H9 (cell line): ENCODE measurements around the gene UBE2D2. TPM values are rescaled to one million over a fixed set of nuclear protein-coding genes. Genes with fewer than 3 reads are reported as not detected.

Experiments used
- DNase-seq: peaks from one replicate; pipeline ENCODE4 v3.0.0-alpha.2; 2017
- H2AFZ ChIP-seq: one replicate; pipeline ENCODE4 v1.6.1; 2013; ENCODE audit warnings: mild to moderate bottlenecking, low read length, control low read depth, moderate library complexity
- H2AK5ac ChIP-seq: 2 replicates; pipeline ENCODE4 v1.6.1; 2013; ENCODE audit warnings: low read length, control low read depth, mixed read lengths; ENCODE audit not compliant: insufficient read length
- H2BK120ac ChIP-seq: one replicate; pipeline ENCODE4 v1.6.1; 2013; ENCODE audit warnings: low read depth, mild to moderate bottlenecking, low read length, control low read depth, inconsistent platforms; ENCODE audit not compliant: poor library complexity, severe bottlenecking
- H2BK12ac ChIP-seq: 2 replicates; pipeline ENCODE4 v1.6.1; 2013; ENCODE audit warnings: low read length, control low read depth, mixed read lengths, low read depth; ENCODE audit not compliant: insufficient read length
- H2BK15ac ChIP-seq: 2 replicates; pipeline ENCODE4 v1.6.1; 2013; ENCODE audit warnings: low read depth, low read length, control low read depth
- H2BK20ac ChIP-seq: one replicate; pipeline ENCODE4 v1.6.1; 2013; ENCODE audit warnings: low read depth, mild to moderate bottlenecking, low read length, control low read depth, inconsistent platforms; ENCODE audit not compliant: poor library complexity, severe bottlenecking
- H2BK5ac ChIP-seq: 2 replicates; pipeline ENCODE4 v1.6.1; 2013; ENCODE audit warnings: low read length, control low read depth, mixed read lengths; ENCODE audit not compliant: insufficient read length
- H3K14ac ChIP-seq: 2 replicates; pipeline ENCODE4 v1.6.1; 2013; ENCODE audit warnings: low read length, control low read depth; ENCODE audit not compliant: insufficient read depth
- H3K18ac ChIP-seq: 2 replicates; pipeline ENCODE4 v1.6.1; 2013; ENCODE audit warnings: low read depth, mild to moderate bottlenecking, mixed read lengths, low read length, control low read depth; ENCODE audit not compliant: insufficient read length
- H3K23ac ChIP-seq: 2 replicates; pipeline ENCODE4 v1.6.1; 2013; ENCODE audit warnings: low read length, control low read depth, mixed read lengths, low read depth; ENCODE audit not compliant: insufficient read length
- H3K23me2 ChIP-seq: 2 replicates; pipeline ENCODE4 v1.6.1; 2013; ENCODE audit warnings: low read depth, mild to moderate bottlenecking, mixed read lengths, low read length, control low read depth; ENCODE audit not compliant: insufficient read length, poor library complexity, severe bottlenecking
- H3K27ac ChIP-seq: 2 replicates; pipeline ENCODE4 v1.5.1; 2013; ENCODE audit warnings: low read length, control low read depth, mixed read lengths, low read depth; ENCODE audit not compliant: insufficient read length
- H3K27me3 ChIP-seq: 2 replicates; pipeline ENCODE4 v1.6.1; 2013; ENCODE audit warnings: low read length, control low read depth, inconsistent platforms; ENCODE audit not compliant: insufficient read depth
- H3K4ac ChIP-seq: 2 replicates; pipeline ENCODE4 v1.6.1; 2013; ENCODE audit warnings: low read depth, mild to moderate bottlenecking, control low read depth, inconsistent platforms, low read length, moderate library complexity
- H3K4me1 ChIP-seq: 2 replicates; pipeline ENCODE4 v1.6.1; 2013; ENCODE audit warnings: low read length, control low read depth, inconsistent platforms; ENCODE audit not compliant: insufficient read depth
- H3K4me2 ChIP-seq: 2 replicates; pipeline ENCODE4 v1.6.1; 2013; ENCODE audit warnings: low read length, control low read depth, mixed read lengths; ENCODE audit not compliant: insufficient read length, insufficient read depth
- H3K56ac ChIP-seq: 2 replicates; pipeline ENCODE4 v1.6.1; 2013; ENCODE audit warnings: low read depth, mild to moderate bottlenecking, mixed read lengths, low read length, control low read depth; ENCODE audit not compliant: insufficient read length
- H3K79me1 ChIP-seq: 2 replicates; pipeline ENCODE4 v1.6.1; 2013; ENCODE audit warnings: low read depth, mild to moderate bottlenecking, moderate library complexity, low read length, control low read depth, inconsistent platforms; ENCODE audit not compliant: insufficient read depth, poor library complexity, severe bottlenecking
- H3K79me2 ChIP-seq: 2 replicates; pipeline ENCODE4 v1.6.1; 2013; ENCODE audit warnings: low read length, control low read depth, inconsistent platforms; ENCODE audit not compliant: insufficient read depth
- H3K9ac ChIP-seq: 2 replicates; pipeline ENCODE4 v1.6.1; 2013; ENCODE audit warnings: low read length, control low read depth, mixed read lengths; ENCODE audit not compliant: insufficient read length; ENCODE audit errors: extremely low read depth
- H3K9me3 ChIP-seq: one replicate; pipeline ENCODE4 v1.6.1; 2013; ENCODE audit warnings: low read depth, low read length, inconsistent platforms; ENCODE audit not compliant: control insufficient read depth
- H3T11ph ChIP-seq: one replicate; pipeline ENCODE4 v1.6.1; 2013; ENCODE audit warnings: mild to moderate bottlenecking, low read length, control low read depth, inconsistent platforms
- H4K20me1 ChIP-seq: one replicate; pipeline ENCODE4 v1.6.1; 2013; ENCODE audit not compliant: control insufficient read depth, insufficient read length, insufficient read depth
- H4K5ac ChIP-seq: 2 replicates; pipeline ENCODE4 v1.6.1; 2013; ENCODE audit warnings: low read depth, mild to moderate bottlenecking, mixed read lengths, low read length, control low read depth; ENCODE audit not compliant: insufficient read length
- H4K8ac ChIP-seq: replicated peaks from 2 replicates; pipeline ENCODE4 v1.6.1; 2013; ENCODE audit warnings: low read length, control low read depth, mixed read lengths, low read depth; ENCODE audit not compliant: insufficient read length
- H4K91ac ChIP-seq: 2 replicates; pipeline ENCODE4 v1.6.1; 2013; ENCODE audit warnings: low read depth, mild to moderate bottlenecking, moderate library complexity, mixed read lengths, low read length, control low read depth; ENCODE audit not compliant: insufficient read length
- H3K27ac Mint-ChIP-seq, 3 experiments: 2 replicates in 2 of 3; 3 replicates in 1 of 3; pipeline ENCODE4 v1.8.0; 2020 to 2021; ENCODE audit warnings: mixed read lengths in 3 of 3, mild to moderate bottlenecking in 1 of 3, moderate library complexity in 1 of 3
- H3K27me3 Mint-ChIP-seq: 2 replicates; pipeline ENCODE4 v1.8.0; 2021; ENCODE audit warnings: low read depth, mild to moderate bottlenecking, moderate library complexity, mixed read lengths
- H3K36me3 Mint-ChIP-seq, 3 experiments: 2 replicates in 2 of 3; 3 replicates in 1 of 3; pipeline ENCODE4 v1.8.0; 2020 to 2021; ENCODE audit warnings: low read depth in 3 of 3, mixed read lengths in 3 of 3; ENCODE audit not compliant: insufficient read depth in 1 of 3
- H3K4me1 Mint-ChIP-seq, 2 experiments: 2 replicates each; pipeline ENCODE4 v1.8.0; 2020; ENCODE audit warnings: mixed read lengths in 2 of 2
- H3K4me3 Mint-ChIP-seq, 2 experiments: 2 replicates in 1 of 2; 3 replicates in 1 of 2; pipeline ENCODE4 v1.8.0; 2020 to 2021; ENCODE audit warnings: mild to moderate bottlenecking in 2 of 2, mixed read lengths in 2 of 2, moderate library complexity in 1 of 2
- H3K9me3 Mint-ChIP-seq, 2 experiments: 2 replicates in 1 of 2; 3 replicates in 1 of 2; pipeline ENCODE4 v1.8.0; 2020; ENCODE audit warnings: mild to moderate bottlenecking in 2 of 2, mixed read lengths in 2 of 2, moderate library complexity in 1 of 2
- CTCF ChIP-seq: fragments of 200-600 bp; sonication (generic); conservative IDR thresholded peaks from 3 replicates; pipeline ENCODE4 v1.8.0; 2021; ENCODE audit warnings: antibody characterized with exemption, mild to moderate bottlenecking
- WGBS: extraction: QIAGEN DNeasy Blood & Tissue Kit; methylation state at CpG from one replicate; pipeline ENCODE4 v1.1.7; 2013; ENCODE audit warnings: missing lambda C conversion rate, low lambda C conversion rate, mixed read lengths; ENCODE audit not compliant: insufficient read length; ENCODE audit errors: extremely low coverage; 5-methylcytosine and 5-hydroxymethylcytosine counted together
- total RNA-seq: library from RNA; stranded (reverse); gene quantifications from 2 replicates; pipeline ENCODE4 v1.2.1, GENCODE V29; 2021

Gene UBE2D2
- total RNA-seq, 1 experiment from 2014 or later = 236 TPM

- DNase-seq = no peak
- Histone ChIP-seq H3K27ac (no peak overlapping the region), H3K4ac (no peak overlapping the region), H2BK15ac (no peak overlapping the region), H3K27me3 (no peaks in the 10 kb centered on the region), H3K9me3 (no peaks in the 10 kb centered on the region), H3K79me2 (peaks cover 52% of the 10 kb centered on the region), H3K56ac (no peak overlapping the region), H2AFZ (no peak overlapping the region), H3K23me2 (no peaks in the 10 kb centered on the region), H2BK12ac (no peak overlapping the region), H3K79me1 (peaks cover 8% of the 10 kb centered on the region), H2BK20ac (no peak overlapping the region), H4K20me1 (no peaks in the 10 kb centered on the region), H4K8ac (no peak overlapping the region), H2BK120ac (no peak overlapping the region), H3K23ac (no peak overlapping the region), H2AK5ac (no peak overlapping the region), H3K14ac (no peak overlapping the region), H3K18ac (no peak overlapping the region), H3K4me1 (no peaks in the 10 kb centered on the region), H4K5ac (no peak overlapping the region), H4K91ac (no peak overlapping the region), H2BK5ac (no peak overlapping the region), H3K9ac (no peak overlapping the region), H3T11ph (no peak overlapping the region), H3K4me2 (no peak overlapping the region)
- TF ChIP-seq CTCF = no peak
- peak overlapping the region in 1 of 3 experiments; percentile 47; a peak in 1 of 7 replicates for H3K27ac Mint-ChIP-seq
- H3K9me3 Mint-ChIP-seq = no peaks in the 10 kb centered on the region
- H3K4me1 Mint-ChIP-seq = peaks cover 19 to 26% of the 10 kb centered on the region in 2 experiments
- no peaks in the 10 kb centered on the region for H3K27me3 Mint-ChIP-seq
- WGBS = no CpG with 5 or more reads among the region's 5 CpGs
- no peak overlapping the region for H3K4me3 Mint-ChIP-seq
- peaks cover 3 to 18% (median 13%) of the 10 kb centered on the region in 3 experiments; a peak in 5 of 7 replicates for H3K36me3 Mint-ChIP-seq
Observed at GRCh38 chr5:139577689-139578290, 16.7 kb downstream of the UBE2D2 start.
